Measurements from ENCODE around the gene MRFAP1.
"Not testable (repeated sequence)": the region's sequence is repeated elsewhere in the genome, so short reads cannot be mapped to it uniquely, and the experiment has no call there.

MRFAP1 gene

DNA sequence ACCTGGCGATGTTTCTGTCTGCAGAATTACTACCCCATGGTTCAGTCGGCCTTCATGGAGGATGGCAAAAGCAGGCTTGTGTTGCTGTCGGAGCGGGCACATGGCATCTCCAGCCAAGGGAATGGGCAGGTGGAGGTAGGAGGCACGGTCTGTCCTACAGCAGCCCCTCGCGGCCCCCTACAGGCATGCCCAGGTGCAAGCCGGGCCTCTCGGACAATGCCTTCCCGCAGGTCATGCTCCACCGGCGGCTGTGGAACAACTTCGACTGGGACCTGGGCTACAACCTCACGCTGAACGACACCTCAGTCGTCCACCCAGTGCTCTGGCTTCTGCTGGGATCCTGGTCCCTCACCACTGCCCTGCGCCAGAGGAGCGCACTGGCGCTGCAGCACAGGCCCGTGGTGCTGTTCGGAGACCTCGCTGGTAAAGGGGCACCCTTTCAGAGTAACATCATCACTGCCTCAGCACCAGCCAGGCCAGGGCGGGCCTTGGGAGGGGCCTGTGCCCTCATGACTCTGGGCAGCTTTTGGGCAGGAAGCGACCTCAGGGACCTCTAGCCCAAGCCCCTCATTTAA lies 29.5 kb upstream of the MRFAP1 start:
- DNase-seq (ENCODE audit: low spot score), result no peak

DNA sequence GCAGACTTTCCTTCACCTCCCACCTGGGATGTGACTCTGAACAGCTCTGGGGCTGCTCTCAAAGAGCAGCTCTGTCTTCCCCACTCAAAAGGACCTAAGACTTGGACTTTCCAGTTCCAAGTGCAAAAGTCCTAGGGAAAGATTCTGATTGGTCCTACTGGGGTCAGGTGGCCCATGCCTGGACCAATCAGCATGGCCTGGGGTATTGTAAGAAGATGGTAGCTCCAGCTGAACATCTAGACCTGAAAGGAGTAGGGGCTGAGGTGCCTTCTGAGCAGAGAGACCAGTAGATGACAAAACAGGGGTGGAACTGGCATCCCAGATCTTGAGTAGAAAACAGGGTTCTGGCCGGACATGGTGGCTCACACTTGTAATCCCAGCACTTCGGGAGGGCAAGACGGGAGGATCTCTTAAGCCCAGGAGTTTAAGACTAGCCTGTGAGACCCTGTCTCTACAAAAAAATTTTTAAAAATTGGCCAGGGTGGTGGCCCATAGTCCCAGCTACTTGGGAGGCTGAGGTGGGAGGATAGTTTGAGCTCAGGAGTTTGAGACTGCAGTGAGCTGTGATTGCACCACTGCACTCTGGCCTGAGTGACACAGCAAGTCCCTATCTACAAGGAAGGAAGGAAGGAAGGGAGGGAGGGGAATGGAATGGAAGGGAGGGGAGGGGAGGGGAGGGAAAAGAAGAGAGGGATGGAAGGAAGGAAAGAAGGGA lies 27.4 kb upstream of the MRFAP1 start:
- DNase-seq (ENCODE audit: low spot score), result no peak

DNA sequence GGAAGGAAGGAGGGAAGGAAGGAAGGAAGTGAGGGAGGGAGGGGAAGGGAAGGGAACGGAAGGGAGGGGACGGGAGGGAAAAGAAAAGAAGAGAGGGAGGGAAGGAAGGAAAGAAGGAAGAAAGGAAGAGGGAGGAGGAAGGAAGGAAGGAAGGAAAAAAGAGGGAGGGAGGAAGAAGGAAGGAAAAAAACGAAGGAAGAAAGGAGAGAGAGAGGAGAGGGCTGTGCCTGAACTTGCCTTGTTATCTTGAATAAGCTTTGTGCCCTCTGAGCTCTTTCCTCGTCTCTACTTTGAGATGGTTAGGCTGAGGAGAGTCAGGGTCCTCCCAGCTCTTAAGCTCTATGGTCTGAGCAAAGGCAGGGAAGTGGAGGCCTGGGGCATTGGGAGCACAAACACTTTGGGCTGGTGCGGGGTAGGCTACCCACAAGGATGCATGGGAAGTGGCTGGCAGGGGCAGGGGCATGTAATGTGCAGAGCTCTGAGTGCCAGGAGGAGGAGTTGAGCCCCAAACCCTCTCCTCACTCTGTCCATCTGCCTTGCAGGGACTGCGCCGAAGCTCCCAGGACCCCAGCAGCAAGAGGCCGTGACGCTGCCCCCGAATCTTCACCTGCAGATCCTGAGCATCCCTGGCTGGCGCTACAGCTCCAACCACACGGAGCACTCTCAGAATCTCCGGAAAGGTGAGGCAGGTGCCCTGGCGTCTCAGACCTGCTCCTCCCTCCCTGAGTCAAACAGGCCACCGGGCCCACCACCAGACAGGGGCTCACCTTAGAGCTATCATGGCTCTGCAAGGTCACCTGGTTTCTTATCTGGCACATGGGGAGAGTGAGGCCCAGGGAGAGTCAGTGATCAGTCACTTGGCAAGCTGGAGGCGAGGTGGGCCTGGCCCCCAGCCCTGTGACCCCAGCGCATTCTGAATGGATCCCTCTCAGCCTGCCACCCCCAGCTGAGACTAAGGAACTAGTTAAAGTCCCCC lies 26.5 kb upstream of the MRFAP1 start:
- DNase-seq (ENCODE audit: low spot score), result no peak

DNA sequence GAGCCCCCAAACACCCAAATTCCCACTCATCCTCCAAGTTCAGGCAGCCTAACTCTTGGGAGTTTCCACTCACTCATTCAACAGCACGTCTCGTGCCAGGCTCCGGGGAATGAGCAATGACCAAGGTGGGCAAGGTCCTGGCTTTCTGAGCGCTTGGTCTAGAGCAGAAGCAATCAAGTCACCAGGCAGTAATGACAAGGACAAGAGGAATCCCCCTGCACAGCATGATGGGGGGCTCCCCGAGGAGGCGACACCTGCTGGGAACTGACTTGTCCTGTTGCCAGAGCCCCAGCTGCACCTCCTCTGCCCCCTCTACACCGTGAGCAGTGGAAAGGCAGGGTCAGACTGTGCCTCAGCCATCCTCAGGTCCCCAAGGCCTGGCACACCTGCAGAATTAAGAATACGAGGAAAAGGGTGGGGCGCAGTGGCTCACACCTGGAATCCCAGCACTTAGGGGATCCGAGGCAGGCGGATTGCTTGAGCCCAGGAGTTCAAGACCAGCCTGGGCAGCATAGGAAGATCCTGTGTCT lies 25.7 kb upstream of the MRFAP1 start:
- DNase-seq (ENCODE audit: low spot score), result no peak

DNA sequence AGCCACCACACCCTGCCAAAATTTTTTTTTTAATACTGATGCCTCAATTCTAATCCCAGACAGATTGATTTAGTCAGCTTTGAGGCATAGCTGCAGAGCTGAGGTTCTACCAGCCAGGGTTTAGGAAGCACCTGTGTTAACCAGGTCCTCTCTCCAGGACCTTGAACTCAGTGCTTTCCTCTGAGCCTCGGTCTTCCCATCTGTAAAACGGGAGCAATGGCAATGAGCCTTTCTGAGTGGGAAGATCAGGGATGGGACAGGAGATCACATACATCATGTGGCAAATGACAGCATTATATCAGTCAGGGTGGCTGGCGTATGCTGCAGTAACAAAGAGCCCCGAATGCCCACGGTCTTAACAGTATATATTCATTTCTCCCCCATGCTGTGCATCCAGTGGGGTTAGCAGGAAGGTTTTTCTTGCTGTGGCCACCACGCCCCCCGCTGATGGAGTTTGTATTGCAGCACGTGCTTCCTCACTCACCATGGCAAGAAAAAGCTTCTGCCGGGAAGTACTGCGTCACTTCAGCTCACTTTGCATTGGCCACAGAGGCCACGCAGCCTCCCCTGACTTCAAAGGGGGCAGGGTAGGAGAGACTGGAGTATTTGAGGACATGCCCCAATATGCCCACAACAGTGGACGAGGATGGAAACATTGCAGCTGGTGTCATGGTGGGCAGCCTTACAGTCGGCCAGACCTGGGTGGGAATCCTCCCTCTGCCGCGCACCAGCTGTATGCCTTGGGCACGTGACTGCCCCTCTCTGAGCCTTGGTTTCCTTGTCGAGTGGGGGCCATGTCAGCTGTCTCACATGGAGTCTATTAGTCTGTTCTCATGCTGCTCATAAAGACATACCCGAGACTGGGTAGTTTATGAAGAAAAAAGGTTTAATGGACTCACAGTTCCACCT lies 24.1 kb upstream of the MRFAP1 start:
- DNase-seq (ENCODE audit: low spot score), result no peak

DNA sequence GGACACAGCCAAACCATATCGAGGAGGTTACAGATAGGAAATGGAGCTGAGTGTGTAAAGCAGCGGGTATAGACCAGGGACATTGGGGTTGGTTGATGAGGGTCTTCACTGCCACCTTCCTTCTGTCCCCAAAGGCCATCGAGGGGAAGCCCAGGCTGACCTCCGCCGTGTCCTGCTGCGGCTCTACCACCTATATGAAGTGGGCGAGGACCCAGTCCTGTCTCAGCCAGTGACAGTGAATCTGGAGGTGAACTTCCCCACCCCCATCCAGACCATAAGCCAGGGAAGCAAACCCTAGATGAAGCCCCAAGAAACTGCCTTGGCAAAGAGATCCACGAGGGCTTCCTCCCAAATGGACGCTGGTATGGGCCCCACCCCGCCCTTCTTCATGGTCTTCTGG lies 23.2 kb upstream of the MRFAP1 start:
- DNase-seq (ENCODE audit: low spot score), result no peak

DNA sequence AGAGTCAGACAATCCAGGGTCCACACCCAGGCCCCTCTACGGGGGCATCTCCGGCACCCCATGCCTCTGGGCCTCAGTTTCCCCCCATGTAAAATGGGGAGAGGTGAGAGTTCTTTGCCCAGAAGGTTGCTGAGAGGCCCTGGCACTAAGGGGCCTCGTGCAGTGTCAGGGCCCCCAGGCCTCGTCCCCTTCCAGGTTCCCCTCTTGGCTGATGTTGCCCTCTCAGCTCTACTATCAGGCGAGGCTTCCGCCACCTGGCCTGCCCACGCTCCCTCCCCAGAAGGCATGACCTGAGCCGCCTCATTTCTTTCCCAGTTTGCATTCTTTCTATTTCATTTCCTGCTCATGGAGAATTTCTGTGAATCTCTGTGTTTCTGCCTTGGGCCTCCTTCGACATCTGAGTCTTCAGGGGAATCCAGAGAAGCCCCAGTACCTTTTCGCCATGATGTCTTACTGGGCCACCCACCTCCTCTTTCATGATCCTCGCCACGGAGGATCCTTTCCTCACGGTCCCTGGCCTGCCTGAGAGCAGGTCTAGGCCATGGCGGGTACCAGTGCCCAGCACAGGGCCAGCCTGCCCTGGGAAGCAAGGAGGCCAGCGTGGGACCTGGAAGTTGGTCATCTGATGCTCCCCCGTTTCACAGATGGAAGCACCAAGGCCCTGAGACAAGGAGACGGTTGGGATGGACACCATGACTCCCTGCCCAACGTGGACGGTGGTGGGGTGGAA lies 21.9 kb upstream of the MRFAP1 start:
- no peak for DNase-seq (ENCODE audit: low spot score)

DNA sequence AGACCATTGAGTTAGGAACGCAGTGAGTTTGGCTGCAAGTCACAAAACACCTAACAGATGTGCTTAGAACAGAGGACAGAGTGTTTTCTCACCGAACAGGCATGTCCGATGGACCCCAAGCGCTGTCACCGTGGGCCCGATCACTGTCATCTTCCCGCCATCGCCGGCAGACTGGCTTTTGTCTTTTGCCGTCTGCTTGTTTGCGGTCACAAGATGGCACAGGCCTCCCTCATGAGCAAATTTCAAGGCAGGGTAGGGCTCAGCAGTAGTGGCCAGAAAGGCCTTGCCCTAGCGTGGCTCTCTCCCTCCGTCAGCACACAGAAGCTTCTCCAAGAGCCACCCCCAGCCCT lies 21.4 kb upstream of the MRFAP1 start:
- no peak for DNase-seq (ENCODE audit: low spot score)

DNA sequence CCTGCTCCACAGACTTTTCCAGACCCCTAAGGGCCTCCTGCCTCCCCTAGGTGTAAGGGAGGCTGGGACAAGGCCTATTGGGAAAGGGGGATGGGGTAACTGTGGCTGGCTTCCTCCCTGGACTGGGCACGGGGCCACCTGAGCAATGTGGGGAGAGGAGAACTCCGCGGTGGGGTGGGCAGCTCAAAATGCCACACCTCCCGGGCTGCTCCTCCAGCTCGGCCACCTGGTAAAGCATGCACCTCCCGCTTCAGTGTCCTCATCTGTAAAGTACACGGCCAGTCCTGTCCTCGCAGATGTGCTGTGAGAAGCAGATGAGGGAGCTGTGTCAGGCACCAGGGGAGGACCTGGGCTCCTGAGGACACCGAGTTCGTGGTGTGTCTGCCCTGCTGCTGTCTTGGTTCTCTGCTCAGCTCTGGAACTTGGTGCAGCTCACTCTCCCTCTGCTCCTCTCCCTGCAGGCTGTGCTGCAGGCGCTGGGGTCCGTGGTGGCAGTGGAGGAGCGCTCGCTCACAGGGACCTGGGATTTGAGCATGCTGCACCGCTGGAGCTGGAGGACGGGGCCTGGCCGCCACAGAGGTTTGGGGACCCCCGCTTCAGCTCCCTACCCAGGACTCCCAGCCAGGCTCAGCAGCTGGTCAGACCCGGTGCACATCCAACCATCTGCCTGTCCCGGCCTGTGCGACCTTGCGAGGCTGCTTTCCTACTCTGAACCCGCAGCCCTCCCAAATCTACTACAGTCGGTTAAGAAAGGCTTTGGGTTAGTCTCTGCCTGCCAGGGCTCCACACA lies 20.8 kb upstream of the MRFAP1 start:
- no peak for DNase-seq (ENCODE audit: low spot score)

DNA sequence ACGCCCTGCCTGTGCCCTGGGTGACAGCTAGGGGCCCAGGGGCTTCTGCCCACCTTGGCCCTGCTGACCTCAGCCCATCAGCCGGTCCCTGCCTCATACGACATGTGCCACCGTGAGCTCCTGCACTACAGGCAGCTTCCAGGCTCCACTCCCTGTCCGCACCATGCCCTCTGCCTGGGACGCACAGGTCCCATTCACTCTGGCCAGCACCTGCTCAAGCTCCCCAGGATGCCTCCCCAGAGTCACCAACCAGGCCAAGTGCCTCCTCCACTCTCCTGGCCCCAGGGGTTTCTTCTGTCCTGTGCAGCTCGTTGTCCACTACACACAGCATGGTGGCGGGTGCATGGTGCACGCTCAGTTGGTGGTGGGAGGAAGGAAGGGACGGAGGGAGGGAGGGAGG lies 20.2 kb upstream of the MRFAP1 start:
- DNase-seq (ENCODE audit: low spot score), result no peak

DNA sequence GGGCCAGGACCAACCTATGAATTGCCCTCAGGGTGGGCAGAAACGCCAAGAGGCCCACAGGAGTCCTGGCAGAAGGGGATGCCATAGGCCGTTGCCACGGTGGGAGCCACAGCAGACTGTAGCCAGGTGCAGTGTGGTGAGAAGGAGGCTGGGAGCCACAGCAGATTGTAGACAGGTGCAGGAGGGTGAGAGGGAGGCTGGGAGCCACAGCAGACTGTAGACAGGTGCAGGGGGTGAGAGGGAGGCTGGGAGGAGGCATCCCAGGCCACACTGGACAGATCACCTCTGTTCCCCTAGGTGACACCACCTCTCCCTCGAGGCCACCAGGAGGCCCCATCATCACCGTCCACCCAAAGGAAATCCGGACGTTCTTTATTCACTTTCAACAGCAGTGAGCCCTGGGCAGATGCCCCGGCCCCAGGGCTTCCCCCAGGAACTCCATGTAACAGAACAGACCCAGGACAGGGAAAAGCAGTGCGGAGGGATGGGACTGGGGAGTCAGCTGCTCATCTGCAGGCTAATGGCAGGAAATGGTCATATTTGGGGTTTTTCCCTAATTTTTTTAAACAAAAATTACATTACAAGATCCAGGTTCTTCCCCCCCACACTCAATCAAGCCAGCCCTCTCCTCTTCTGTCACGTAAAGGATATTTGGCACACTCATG lies 19.5 kb upstream of the MRFAP1 start:
- DNase-seq (ENCODE audit: low spot score), result no peak

DNA sequence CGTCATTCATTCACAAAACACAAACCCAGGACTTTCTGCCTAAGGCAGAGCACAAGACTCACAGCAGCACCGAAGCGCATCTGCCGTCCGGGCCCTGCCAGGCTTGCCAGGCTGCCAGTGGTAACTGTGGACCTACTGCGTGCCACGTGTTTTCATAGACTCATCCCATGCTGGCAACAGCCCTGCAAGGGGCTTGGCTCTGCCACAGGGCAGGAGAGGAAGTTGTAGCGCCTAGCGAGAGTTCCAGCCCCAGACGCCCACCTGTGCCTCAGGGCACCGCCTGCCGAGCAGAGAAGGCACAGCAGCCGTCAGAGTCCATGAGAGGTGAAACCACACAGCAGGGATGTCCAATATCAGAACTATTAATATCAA lies 18.9 kb upstream of the MRFAP1 start:
- no peak for DNase-seq (ENCODE audit: low spot score)

DNA sequence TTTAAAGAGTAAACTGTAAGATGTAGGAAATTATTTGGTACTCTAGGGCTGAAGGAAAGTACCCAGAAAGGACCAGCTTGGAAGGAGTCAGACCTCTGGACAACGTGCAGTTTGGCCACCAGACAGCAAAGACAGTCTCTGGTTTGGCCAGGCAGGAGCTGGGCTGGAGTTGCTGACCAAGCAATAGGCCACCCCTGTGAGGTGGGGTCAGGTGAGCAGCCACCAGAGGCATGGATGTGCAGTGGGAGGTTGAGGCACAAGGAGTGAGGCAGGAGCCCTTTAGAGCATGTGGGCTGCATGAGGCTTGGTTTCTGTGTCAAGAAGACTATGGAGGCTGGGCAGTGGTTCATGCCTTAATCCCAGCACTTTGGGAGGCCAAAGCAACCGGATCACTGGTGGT lies 17.7 kb upstream of the MRFAP1 start:
- DNase-seq (ENCODE audit: low spot score), result no peak

DNA sequence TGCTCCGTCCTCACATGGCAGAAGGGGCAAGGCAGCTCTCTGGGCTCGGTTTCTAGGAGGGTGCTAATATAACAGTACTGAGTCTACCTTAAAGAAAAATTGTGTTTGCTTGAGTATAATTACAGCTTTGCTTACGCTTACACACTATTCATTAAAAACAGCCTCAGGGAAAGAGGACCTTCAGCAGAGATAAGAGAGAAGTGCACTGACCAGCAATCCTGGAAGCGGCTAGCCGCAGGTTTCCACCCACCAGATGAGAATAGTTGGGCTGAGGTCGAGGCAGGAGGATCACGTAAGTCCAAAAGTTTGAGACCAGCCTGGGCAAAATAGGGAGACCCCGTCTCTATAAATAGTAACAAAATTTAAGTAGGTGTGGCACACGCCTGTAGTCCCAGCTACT lies 15.2 kb upstream of the MRFAP1 start:
- no peak for DNase-seq (ENCODE audit: low spot score)

DNA sequence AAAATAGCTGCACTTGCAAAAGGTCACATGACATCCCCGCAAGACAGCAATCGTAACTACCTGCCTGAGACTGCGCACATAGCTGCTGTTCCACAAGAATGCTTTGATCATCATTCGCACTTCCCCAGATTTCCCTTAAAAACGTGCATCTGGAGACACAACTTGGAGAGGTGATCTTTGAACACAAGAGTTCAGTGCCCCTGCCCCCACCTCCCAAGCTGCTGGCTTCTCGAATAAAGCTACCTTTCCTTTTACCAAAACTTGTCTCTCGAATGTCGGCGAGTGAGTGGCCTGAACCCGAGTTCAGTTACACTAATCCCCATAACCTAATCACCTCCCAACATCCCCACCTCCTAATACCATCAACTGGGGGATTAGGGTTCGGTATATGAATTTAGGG lies 14.4 kb upstream of the MRFAP1 start:
- no peak for DNase-seq (ENCODE audit: low spot score)

DNA sequence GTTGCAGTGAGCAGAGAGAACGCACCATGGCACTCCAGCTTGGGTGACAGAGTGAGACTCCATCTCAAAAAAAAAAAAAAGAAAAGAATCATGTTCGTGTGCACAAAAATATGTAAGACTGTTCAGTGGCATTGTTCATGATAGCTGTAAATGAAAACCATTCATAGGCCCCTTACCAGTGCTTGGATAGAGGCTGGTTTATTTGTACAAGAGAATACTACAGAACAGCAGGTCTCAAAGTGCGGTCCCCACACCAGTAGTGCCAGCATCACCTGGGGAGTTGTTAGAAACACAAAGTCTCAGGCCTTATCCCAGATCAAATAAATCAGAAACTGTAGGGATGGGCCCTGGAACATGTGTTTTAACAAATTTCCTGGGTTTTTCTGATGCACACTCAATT lies 12.7 kb upstream of the MRFAP1 start:
- no peak for DNase-seq (ENCODE audit: low spot score)

DNA sequence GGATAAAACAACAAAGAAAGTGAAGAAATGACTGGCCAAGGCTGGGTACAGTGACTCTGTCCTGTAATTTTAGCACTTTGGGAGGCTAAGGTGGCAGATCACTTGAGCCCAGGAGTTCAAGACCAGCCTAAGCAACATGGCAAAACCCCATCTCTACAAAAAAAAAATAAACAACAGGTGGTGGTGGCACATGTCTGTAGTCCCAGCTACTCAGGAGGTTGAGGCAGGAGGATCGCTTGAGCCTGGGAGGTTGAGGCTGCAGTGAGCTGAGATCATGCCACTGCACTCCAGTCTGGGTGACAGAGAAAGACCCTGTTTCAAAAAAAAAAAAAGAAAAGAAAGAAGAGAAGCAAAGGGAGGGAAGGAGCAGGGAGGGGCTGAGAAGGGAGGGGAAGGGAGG lies 12.0 kb upstream of the MRFAP1 start:
- not testable (repeated sequence) for DNase-seq (ENCODE audit: low spot score)

DNA sequence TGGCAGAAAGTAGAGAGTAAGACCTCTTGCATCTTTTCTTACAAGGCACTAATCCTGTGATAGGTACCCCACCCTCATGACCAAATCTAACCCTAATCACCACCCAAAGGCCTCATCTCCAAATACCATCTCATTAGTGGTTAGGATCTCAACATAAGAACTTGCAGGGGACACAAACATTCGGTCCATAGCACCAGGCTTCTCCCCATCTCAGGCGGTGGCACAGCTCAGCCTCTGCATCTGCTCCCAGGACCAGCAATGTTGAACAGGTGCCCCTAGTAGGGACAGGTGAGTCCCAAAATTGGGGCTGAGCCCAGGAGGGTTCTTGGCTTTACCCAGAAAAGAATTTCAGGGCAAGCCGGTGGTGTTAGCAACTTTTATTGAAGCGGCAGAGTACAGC lies 8.4 kb upstream of the MRFAP1 start:
- DNase-seq (ENCODE audit: low spot score), result no peak

DNA sequence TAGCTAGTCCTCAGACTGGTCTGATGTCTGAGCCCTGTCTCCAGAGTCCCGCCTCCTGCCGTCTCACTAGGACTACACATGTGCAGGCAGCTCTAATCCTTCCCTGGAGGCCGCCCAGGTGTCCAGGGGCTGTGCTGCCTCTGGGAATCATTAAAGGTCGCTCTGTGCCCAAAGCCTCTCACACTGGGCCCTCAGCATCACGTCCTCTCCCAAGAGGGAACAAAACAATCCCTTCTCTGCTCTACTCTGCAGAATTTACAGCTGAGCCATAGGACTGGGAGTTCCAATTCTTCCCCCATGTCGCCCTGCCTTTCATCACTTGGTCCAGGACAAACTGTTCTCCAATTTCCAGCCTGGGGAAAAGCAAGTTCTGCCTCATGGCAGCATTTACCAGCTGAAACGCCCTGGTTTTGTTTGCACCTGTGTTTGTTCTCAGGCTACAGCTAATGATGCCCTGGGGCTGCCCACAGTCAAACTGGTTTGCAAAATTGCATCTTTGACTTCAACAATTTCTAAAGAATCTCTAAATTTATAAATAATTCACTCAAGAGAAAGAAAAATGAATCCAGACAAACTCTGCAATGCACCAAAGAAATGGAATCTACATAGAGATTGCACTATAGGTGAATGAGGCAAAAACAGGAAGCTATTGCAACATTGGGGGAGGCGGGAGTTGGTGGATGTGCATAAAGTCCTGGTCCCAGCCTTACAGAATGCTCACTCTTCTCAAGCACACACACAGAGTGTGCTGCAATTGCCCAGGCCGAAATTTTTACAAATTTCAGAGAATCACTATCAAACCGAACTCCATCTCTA lies 7.2 kb upstream of the MRFAP1 start:
- no peak for DNase-seq (ENCODE audit: low spot score)
